Breast epithelium (tissue), 4 donors: ENCODE measurements around the gene TFAP2E. TPM values are rescaled to one million over a fixed set of nuclear protein-coding genes. Genes with fewer than 3 reads are reported as not detected.
A peak's percentile ranks its signal among the peaks of the same experiment; 100 is the strongest.

Experiments used
- DNase-seq, 2 donors: peaks; one replicate each; pipeline ENCODE4 v3.0.0-alpha.2; 2019; ENCODE audit warnings: low spot score in 2 of 2
- H3K27ac ChIP-seq, 2 donors: fragments of 200-600 bp; sonication (generic) in 1 of 2; one replicate each; pipeline ENCODE4 v1.5.1; 2016 to 2019; ENCODE audit warnings: mild to moderate bottlenecking in 1 of 2
- H3K27me3 ChIP-seq, 2 donors: fragments of 200-600 bp; sonication (generic) in 1 of 2; one replicate each; pipeline versions ENCODE4 v1.5.1 to v1.6.0; 2017 to 2019; ENCODE audit warnings: control low read depth in 1 of 2, mild to moderate bottlenecking in 1 of 2
- H3K36me3 ChIP-seq: fragments of 200-600 bp; one replicate; pipeline ENCODE4 v1.5.1; 2019
- H3K4me1 ChIP-seq, 2 donors: fragments of 200-600 bp; sonication (generic); one replicate each; pipeline ENCODE4 v1.5.1; 2016 to 2019; ENCODE audit warnings: control low read depth in 1 of 2
- H3K4me3 ChIP-seq, 3 donors: fragments of 200-600 bp; sonication (generic); 1 replicate in 2 of 3; 2 replicates in 1 of 3; pipeline ENCODE4 v1.5.1; 2016 to 2019; ENCODE audit warnings: mild to moderate bottlenecking in 3 of 3, moderate library complexity in 2 of 3
- H3K9me3 ChIP-seq, 2 donors: fragments of 200-600 bp; sonication (generic) in 1 of 2; one replicate each; pipeline ENCODE4 v1.5.1; 2016 to 2019; ENCODE audit warnings: control low read depth in 1 of 2
- POLR2A ChIP-seq: fragments of 450-650 bp; IDR thresholded peaks from one replicate; pipeline ENCODE4 v1.6.1; 2016; ENCODE audit warnings: antibody characterized with exemption, mild to moderate bottlenecking, moderate library complexity
- POLR2AphosphoS5 ChIP-seq, 3 donors: sonication (generic); formaldehyde crosslinking; IDR thresholded peaks; one replicate each; pipeline ENCODE4 v1.6.1; 2017; ENCODE audit warnings: antibody characterized with exemption in 3 of 3
- intact Hi-C: fragments of 100-400 bp; cut with DNase I; formaldehyde crosslinking; loops from one replicate; pipeline ENCODE4 v1.15.1; 2023; ENCODE audit warnings: low total_unique reads
- total RNA-seq, 3 donors: library from RNA; depleted of rRNA; stranded (reverse); fragments of >200 nt; gene quantifications; one replicate each; pipeline ENCODE4 v1.1.0, GENCODE V29; 2016
- TF ChIP-seq, protein P1 (sequence below), 3 donors: fragments of 450-650 bp; IDR thresholded peaks; one replicate each; pipeline ENCODE4 v1.5.1; 2016 to 2017; ENCODE audit warnings: antibody characterized with exemption in 3 of 3, mild to moderate bottlenecking in 3 of 3, moderate library complexity in 3 of 3

TFAP2E gene
- total RNA-seq, 3 donors from 2014 or later, result 0.44 to 2.6 (median 0.64) TPM

DNA sequence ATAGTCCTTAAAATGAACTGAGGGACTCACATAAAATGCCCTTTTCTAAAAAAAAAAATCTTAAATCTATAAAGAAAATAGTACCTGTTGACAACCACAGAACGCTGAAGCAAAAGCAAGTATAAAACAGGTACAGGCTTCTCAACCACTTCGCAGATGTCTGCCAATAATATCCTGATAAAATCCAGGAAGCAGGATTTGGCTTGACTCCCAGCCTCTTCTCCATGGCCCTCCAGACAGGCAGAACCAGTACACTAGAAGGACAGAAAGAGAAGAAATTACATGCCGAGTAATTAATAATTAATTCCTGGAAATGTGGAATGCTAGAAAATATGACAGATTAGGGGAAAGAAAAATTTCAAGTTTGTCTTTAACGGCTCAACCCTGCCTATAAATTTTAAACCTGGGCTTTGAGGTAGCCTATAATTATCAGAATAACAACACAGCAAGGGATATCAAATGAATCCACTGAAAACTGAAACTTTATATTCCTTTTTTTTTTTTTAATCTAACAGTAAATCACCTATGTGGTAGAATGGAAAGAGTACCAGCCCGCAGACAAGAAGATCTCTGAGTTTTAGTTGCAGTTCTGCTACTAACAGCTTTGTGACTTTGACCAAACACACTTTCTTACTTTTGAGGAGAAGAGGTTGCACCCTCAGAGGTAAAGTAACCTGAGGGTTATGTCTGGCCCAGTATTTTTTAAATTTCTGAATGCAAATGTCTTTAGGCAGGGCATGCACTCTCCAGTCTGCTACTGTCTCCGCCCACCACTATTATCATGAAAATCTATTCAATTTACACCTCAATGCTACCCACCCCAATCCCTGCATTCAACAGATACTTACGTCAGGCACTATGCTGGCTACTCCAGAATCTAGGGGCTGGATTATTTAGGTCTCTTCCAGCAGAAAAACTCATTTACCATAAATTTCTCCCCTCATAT lies 18.6 kb upstream of the TFAP2E start:
- intact Hi-C loops, result no loop called here
- Histone ChIP-seq H3K4me1 (peaks cover 0 to 26% of the 10 kb centered on the region in 2 donors), H3K4me3 (no peak overlapping the region), H3K27ac (peak overlapping the region in 1 of 2 donors; percentile 33), H3K9me3 (no peaks in the 10 kb centered on the region), H3K36me3 (no peaks in the 10 kb centered on the region), H3K27me3 (no peaks in the 10 kb centered on the region)
- TF ChIP-seq, protein P1, sequence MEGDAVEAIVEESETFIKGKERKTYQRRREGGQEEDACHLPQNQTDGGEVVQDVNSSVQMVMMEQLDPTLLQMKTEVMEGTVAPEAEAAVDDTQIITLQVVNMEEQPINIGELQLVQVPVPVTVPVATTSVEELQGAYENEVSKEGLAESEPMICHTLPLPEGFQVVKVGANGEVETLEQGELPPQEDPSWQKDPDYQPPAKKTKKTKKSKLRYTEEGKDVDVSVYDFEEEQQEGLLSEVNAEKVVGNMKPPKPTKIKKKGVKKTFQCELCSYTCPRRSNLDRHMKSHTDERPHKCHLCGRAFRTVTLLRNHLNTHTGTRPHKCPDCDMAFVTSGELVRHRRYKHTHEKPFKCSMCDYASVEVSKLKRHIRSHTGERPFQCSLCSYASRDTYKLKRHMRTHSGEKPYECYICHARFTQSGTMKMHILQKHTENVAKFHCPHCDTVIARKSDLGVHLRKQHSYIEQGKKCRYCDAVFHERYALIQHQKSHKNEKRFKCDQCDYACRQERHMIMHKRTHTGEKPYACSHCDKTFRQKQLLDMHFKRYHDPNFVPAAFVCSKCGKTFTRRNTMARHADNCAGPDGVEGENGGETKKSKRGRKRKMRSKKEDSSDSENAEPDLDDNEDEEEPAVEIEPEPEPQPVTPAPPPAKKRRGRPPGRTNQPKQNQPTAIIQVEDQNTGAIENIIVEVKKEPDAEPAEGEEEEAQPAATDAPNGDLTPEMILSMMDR (IDR thresholded peaks at IDR 0.05), result no peak
- TF ChIP-seq POLR2A, result no peak
- no peak for TF ChIP-seq POLR2AphosphoS5 (IDR thresholded peaks at IDR 0.05)
- DNase-seq, result peak in 1 of 2 donors; percentile 66

DNA sequence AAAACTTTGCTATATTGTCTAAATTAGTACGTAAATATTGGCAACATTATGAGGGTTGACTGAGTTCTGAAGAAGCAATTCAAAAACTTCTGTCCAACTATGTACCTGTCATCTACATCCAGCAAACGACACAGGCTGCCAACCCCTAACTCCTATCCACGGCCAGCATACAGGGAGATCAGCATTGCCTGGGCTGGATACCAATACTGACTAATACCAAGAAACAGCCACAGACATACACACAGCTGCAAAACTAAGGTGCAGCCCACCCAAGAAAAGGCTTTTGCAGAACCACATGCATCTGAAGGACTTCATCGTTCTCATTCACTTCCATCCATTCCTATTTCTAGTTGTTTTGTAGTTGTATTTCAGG lies 17.9 kb upstream of the TFAP2E start:
- peaks cover 0 to 26% of the 10 kb centered on the region in 2 donors for H3K4me1 ChIP-seq
- H3K36me3 ChIP-seq, result no peaks in the 10 kb centered on the region
- no peak for DNase-seq
- H3K27ac ChIP-seq, result no peak overlapping the region
- H3K4me3 ChIP-seq, result no peak overlapping the region
- no peaks in the 10 kb centered on the region for H3K27me3 ChIP-seq
- intact Hi-C loops, result no loop called here
- TF ChIP-seq, protein P1 (IDR thresholded peaks at IDR 0.05), result no peak
- TF ChIP-seq POLR2A (no peak), POLR2AphosphoS5 (IDR thresholded peaks at IDR 0.05) (no peak)
- no peaks in the 10 kb centered on the region for H3K9me3 ChIP-seq

DNA sequence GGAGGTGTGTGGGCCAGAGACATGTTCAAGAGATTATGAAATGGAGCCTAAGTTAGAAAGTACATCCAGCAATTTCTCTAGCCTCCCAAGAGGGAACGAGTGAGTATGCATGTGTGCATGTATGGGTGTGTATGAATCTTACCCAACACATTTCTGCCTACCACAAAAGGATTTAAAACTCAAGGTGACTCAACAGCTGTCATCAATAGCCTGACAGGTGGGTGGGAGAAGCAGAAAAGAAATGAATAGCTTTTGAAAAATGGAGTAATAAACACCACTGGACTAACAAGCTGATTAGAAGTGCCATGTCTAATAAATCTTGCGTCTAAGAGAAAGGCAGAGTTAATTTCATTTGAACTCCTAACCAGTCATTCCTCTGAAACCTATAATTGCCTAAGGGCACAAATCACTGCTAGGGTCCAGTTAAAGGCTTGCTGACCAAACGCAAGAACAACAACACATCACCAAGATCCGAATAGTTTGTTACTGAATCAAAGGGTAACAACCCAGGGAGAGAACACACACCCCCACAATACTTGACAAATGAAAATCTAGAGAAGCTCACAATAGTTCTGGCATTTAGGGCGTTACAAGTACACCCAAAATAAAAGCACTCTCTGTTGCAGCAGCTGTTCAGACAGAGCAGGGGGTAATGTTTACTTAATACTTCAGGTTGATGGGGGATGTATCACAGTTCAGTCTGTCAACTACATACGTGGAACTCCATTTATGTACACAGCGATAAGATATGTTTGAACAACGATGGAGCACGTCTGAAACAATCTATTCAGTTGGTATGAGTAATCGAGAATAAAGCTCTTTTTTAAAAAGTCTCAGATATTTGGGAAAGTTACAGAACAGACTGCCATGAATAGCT lies 17.3 kb upstream of the TFAP2E start:
- no peaks in the 10 kb centered on the region for H3K27me3 ChIP-seq
- no peaks in the 10 kb centered on the region for H3K36me3 ChIP-seq
- no peaks in the 10 kb centered on the region for H3K9me3 ChIP-seq
- TF ChIP-seq POLR2AphosphoS5 (IDR thresholded peaks at IDR 0.05) (no peak), POLR2A (no peak)
- TF ChIP-seq, protein P1 (IDR thresholded peaks at IDR 0.05), result no peak
- intact Hi-C loops, result no loop called here
- peak overlapping the region in 1 of 2 donors; percentile 99 for H3K27ac ChIP-seq
- peaks cover 0 to 26% of the 10 kb centered on the region in 2 donors for H3K4me1 ChIP-seq
- DNase-seq, result no peak
- H3K4me3 ChIP-seq, result peak overlapping the region; percentile 81 to 95 (median 88)

DNA sequence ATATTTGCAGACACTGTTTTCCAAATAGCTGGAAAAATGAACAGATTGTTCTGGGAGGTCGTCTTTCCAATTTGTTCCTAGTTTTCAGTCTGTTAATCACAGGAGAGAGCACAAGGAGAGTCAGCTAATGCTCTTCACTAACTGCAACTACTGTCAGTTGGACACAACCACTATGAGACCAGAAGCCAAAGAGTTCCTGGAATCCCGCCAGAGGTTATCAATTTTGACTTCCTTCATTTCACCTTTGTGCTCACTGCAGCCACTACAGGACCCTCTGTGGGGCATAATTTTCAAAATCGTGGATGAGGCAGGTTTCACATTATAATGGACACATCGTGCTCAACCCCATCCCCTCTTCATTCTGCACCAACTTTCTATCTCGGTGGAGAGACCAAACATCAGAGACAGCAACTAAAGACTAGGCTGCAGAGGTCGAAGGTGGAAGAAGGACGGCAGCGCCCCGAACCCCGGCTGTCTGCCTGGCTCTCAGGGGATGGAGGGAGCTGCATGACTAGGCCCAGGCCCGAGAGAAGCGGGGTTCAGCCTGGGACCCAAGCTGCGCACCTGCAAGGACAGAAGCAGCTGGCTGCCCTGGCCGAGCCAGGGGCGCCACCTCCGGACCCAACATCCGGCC lies 16.5 kb upstream of the TFAP2E start:
- no peaks in the 10 kb centered on the region for H3K27me3 ChIP-seq
- intact Hi-C loops, result no loop called here
- peak overlapping the region; percentile 81 to 95 (median 88) for H3K4me3 ChIP-seq
- DNase-seq, result no peak
- peak overlapping the region; percentile 95 to 99 for H3K27ac ChIP-seq
- no peaks in the 10 kb centered on the region for H3K9me3 ChIP-seq
- peaks cover 0 to 30% of the 10 kb centered on the region in 2 donors for H3K4me1 ChIP-seq
- TF ChIP-seq, protein P1 (IDR thresholded peaks at IDR 0.05), result no peak
- no peak for TF ChIP-seq POLR2AphosphoS5 (IDR thresholded peaks at IDR 0.05)
- TF ChIP-seq POLR2A, result no peak
- H3K36me3 ChIP-seq, result no peaks in the 10 kb centered on the region
